Mammary epithelial cell (primary cell): ENCODE results near the gene TBX3.

ENCODE experiments used
- CTCF ChIP-seq, 2 donors: IDR thresholded peaks in 1 of 2; conservative IDR thresholded peaks in 1 of 2; 2 replicates each; pipeline ENCODE4 v1.5.1; 2011 to 2012; ENCODE audit warnings: inconsistent platforms in 2 of 2, low read length in 2 of 2, mild to moderate bottlenecking in 2 of 2, control low read depth in 1 of 2, low read depth in 1 of 2; ENCODE audit not compliant: insufficient read depth in 1 of 2; ENCODE audit errors: extremely low read depth in 1 of 2
- EZH2 ChIP-seq: IDR thresholded peaks from 2 replicates; pipeline ENCODE4 v1.6.1; 2012; ENCODE audit warnings: low read length, inconsistent platforms, borderline replicate concordance

- TF ChIP-seq CTCF (conservative IDR thresholded peaks at IDR 0.05 in 1 of 2, IDR thresholded peaks at IDR 0.05 in 1 of 2; ENCODE audit: extremely low read depth in 1 of 2, insufficient read depth in 1 of 2, low read depth in 1 of 2, low read length in 2 of 2) (no peak), EZH2 (no peak)
Measured at GRCh38 chr12:114694436-114695304, 10.7 kb upstream of the TBX3 start.
